Measurements from ENCODE around the gene SRRM5.

Gene SRRM5, protein sequence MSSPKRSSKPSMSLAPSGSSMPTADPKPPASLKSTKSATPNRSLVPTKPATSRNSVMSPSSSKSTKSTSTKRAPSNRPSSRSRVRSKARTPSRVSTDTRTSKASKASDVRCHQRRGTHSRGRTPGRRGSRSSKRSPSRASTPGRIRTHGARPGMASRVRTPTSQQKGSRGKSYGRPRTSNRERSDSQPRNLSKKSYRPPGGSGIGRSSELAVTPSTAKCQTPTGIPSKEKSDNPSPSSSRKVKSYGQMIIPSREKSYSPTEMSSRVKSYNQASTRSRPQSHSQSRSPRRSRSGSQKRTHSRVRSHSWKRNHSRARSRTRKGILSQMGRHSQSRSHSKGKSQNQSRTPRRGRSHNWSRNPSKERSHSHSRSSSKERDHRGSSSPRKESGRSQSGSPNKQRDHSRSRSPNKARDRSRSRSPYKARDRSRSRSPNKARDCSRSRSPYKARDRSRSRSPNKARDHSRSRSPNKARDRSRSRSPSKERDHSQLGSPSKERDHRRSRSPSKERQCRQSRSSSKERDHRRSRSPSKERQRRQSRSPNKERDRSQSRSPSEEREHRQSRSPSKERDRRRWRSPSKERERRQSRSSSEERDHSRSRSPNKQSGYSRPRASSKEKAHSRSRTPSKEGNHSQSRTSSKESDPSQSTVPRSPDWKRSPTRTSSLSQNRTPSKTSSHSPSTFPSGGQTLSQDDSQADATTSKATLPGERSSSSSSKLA

DNA sequence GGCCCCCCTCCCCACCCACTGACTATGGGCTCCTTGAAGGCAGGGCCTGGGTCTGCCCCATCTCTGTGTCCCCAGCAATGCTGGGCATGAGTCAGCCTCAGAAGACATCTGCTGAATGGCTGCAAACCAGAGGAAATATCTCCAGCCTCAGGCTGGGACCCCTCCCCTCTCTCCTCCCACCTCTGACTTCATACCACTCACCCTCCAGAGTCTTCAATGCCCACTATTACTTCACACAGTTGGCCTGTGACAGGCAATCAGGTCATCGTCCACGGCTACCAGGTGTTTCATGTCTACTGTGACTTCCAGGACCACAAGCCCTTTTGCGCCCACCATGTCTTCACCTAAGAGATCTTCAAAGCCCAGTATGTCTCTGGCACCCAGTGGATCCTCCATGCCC, at the start of gene SRRM5:
Gene SRRM5, plus strand, starts transcription at position 301 of the 400 bp plus-strand sequence. Its CDS starts 34 bp downstream, at position 335.
- no peak within 1 kb of the TSS for H3K27ac ChIP-seq
- TF ChIP-seq ZFX (IDR thresholded peaks at IDR 0.05), result no peak
- TF ChIP-seq, protein P1, sequence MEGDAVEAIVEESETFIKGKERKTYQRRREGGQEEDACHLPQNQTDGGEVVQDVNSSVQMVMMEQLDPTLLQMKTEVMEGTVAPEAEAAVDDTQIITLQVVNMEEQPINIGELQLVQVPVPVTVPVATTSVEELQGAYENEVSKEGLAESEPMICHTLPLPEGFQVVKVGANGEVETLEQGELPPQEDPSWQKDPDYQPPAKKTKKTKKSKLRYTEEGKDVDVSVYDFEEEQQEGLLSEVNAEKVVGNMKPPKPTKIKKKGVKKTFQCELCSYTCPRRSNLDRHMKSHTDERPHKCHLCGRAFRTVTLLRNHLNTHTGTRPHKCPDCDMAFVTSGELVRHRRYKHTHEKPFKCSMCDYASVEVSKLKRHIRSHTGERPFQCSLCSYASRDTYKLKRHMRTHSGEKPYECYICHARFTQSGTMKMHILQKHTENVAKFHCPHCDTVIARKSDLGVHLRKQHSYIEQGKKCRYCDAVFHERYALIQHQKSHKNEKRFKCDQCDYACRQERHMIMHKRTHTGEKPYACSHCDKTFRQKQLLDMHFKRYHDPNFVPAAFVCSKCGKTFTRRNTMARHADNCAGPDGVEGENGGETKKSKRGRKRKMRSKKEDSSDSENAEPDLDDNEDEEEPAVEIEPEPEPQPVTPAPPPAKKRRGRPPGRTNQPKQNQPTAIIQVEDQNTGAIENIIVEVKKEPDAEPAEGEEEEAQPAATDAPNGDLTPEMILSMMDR (conservative IDR thresholded peaks at IDR 0.05), result no peak

DNA sequence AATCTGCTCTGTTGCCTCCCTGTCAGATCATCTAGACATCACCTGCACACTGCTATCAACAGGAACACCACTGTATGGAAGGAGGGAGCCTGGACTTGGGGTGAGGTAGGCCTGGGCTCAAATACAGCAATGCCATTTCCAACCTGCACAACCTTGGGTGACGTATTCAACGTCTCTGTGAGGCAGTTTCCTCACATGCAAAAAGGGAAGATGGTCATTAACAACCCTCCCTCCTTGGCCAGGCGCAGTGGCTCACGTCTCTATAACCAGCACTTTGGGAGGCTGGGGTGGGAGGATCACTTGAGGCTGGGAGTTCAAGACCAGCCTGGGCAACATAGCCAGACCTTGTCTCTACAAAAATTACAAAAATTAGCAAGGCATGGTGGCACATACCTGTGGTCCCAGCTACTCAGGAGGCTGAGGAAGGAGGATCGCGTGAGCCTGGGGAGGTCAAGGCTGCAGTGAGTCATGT, 49.6 kb upstream of the SRRM5 start:
- TF ChIP-seq, protein P1 (conservative IDR thresholded peaks at IDR 0.05), result no peak
- no peak for TF ChIP-seq ZFX (IDR thresholded peaks at IDR 0.05)
- no peak overlapping the region for H3K27ac ChIP-seq

DNA sequence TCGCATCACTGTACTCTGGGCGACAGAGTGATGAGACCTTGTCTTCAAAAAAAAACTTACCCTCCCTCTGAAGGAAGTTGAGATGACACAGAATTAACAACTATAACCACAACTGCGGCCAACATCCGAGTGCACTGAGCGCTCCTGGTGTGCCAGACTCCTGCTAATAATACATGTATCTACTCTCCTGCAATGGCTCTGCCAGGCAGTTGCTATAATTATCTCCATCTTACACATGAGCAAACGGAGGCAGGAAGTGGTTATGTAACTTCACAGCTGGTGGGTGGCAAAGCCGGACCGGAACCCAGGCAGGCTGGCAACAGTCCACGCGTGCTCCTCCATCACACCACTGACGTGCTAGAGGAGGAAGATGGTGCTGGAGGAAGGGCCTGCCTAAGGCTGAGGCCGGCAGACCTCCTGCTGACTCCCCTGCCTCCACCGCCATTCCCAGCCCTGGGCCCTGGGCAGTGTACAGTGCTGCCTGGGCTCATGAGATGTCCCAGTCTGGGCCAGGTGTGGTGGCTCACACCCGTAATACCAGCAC, 49.1 kb upstream of the SRRM5 start:
- H3K27ac ChIP-seq, result no peak overlapping the region
- TF ChIP-seq, protein P1 (conservative IDR thresholded peaks at IDR 0.05), result no peak
- no peak for TF ChIP-seq ZFX (IDR thresholded peaks at IDR 0.05)

DNA sequence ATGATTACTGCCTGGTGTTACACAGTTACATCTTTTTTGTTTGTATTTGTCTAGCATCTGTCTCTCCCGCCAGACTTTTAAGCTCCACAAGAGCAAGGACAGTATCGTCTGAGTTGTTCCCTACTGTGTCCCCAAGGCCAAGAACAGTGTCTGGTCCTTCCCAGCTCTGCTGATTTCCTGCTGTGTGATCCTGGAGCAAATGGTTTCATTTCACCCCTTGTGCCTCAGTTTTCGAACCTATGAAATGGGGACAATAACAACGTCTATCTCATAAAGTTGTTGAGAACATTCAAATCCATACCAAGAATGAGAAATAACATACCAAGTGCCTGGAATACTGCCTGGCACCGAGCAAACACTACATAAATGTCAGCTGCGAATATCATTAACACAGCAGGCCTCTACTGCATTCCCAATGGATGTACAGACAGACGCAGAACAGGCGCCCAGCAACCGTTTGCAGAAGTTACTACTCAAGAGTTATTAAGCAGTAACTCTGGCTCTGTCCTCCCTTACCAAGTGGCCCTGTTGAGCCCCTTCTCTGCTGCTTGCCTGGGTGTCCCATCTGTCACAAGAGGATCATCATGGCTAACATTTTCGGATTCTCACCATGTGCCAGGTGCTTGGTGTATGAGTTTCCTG, 48.0 kb upstream of the SRRM5 start:
- no peak for TF ChIP-seq ZFX (IDR thresholded peaks at IDR 0.05)
- TF ChIP-seq, protein P1 (conservative IDR thresholded peaks at IDR 0.05), result no peak
- H3K27ac ChIP-seq, result no peak overlapping the region

DNA sequence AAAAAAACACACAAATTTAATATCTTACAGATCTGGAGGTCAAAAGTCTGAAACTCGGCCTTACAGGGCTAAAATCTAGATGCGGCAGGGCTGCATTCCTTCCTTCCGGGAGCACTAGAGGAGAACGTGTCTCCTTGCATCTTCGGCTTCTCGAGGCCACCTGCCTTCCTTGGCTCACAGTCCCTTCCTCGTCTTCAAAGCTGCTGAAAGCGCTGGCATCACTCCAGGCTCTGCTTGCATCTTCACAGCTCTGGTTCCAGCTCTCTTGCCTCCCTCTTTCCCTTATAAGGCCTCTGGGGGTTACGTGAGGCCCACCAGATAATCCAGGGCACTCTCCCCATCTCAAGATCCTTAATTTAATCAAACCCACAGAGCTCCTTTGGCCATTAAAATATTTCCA, 47.1 kb upstream of the SRRM5 start:
- no peak overlapping the region for H3K27ac ChIP-seq
- TF ChIP-seq, protein P1 (conservative IDR thresholded peaks at IDR 0.05), result no peak
- no peak for TF ChIP-seq ZFX (IDR thresholded peaks at IDR 0.05)

DNA sequence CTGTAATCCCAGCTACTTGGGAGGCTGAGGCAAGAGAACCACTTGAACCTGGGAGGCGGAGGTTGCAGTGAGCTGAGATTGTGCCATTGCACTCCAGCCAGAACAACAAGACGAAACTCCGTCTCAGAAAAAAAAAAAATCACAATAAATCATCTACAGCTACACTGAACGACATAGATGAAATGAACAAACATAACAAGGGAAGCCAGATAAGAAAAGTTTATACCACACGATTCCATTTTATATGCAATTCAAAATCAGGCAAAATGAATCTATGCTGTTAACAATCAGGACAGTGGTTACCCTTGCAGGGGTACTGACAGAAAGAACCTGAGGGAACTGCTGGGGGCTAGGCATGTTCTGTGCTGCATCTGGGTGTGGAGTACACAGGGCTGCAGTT, 42.2 kb upstream of the SRRM5 start:
- H3K27ac ChIP-seq, result no peak overlapping the region

More for the DNA sequence above, 42.2 kb upstream of the SRRM5 start:
- TF ChIP-seq, protein P1 (conservative IDR thresholded peaks at IDR 0.05), result no peak
- TF ChIP-seq ZFX (IDR thresholded peaks at IDR 0.05), result no peak

Measured in C4-2B (cell line).